SK-N-SH treated with all-trans-retinoic acid at 6 μM for 48 hours (cell line): ENCODE results near the gene TJP3.

Experiments
- ATAC-seq: fragments of 200-7000 bp; cut with Tn5 transposase; 3 replicates; pipeline ENCODE4 v1.9.1; 2020; ENCODE audit warnings: mild to moderate bottlenecking, moderate library complexity
- ARNTL ChIP-seq: fragments of 450-650 bp; formaldehyde crosslinking; IDR thresholded peaks from 2 replicates; pipeline ENCODE4 v1.5.0; 2020; ENCODE audit warnings: low read depth, mild to moderate bottlenecking, moderate library complexity, borderline replicate concordance
- BACH2 ChIP-seq: fragments of 250-450 bp; sonication (Bioruptor Pico); IDR thresholded peaks from 2 replicates; pipeline ENCODE4 v1.9.0; 2021; ENCODE audit warnings: mild to moderate bottlenecking, borderline replicate concordance
- CSDC2 ChIP-seq: fragments of 250-450 bp; sonication (Bioruptor Pico); IDR thresholded peaks from 2 replicates; pipeline ENCODE4 v1.5.0; 2020; ENCODE audit warnings: mild to moderate bottlenecking, moderate library complexity
- GLIS3 ChIP-seq: fragments of 250-450 bp; sonication (Bioruptor Pico); IDR thresholded peaks from 2 replicates; pipeline ENCODE4 v1.5.0; 2020; ENCODE audit warnings: mild to moderate bottlenecking, moderate library complexity
- ISL1 ChIP-seq: fragments of 250-450 bp; sonication (Bioruptor Pico); IDR thresholded peaks from 2 replicates; pipeline ENCODE4 v2.1.2; 2022; ENCODE audit warnings: mild to moderate bottlenecking, moderate library complexity
- OSR1 ChIP-seq: fragments of 250-450 bp; sonication (Bioruptor Pico); IDR thresholded peaks from 2 replicates; pipeline ENCODE4 v1.8.0; 2022; ENCODE audit warnings: moderate library complexity, mild to moderate bottlenecking, inconsistent platforms
- PPARA ChIP-seq: fragments of 250-450 bp; sonication (Bioruptor Pico); IDR thresholded peaks from 2 replicates; pipeline ENCODE4 v1.5.0; 2020; ENCODE audit warnings: mild to moderate bottlenecking, borderline replicate concordance
- RARB ChIP-seq: fragments of 250-450 bp; sonication (Bioruptor Pico); IDR thresholded peaks from 2 replicates; pipeline ENCODE4 v1.8.0; 2021; ENCODE audit warnings: mild to moderate bottlenecking, moderate library complexity
- SNAI2 ChIP-seq: fragments of 250-450 bp; sonication (Bioruptor Pico); IDR thresholded peaks from 2 replicates; pipeline ENCODE4 v1.5.0; 2020; ENCODE audit warnings: mild to moderate bottlenecking, moderate library complexity
- TCF4 ChIP-seq: fragments of 250-450 bp; sonication (Bioruptor Pico); IDR thresholded peaks from 2 replicates; pipeline ENCODE4 v1.8.0; 2021; ENCODE audit warnings: mild to moderate bottlenecking, moderate library complexity, borderline replicate concordance
- TOX ChIP-seq: fragments of 250-450 bp; sonication (Bioruptor Pico); IDR thresholded peaks from 2 replicates; pipeline ENCODE4 v1.8.0; 2021; ENCODE audit warnings: mild to moderate bottlenecking, moderate library complexity, borderline replicate concordance
- ZC3H10 ChIP-seq: fragments of 250-450 bp; sonication (Bioruptor Pico); IDR thresholded peaks from 2 replicates; pipeline ENCODE4 v1.5.1; 2021; ENCODE audit warnings: mild to moderate bottlenecking, moderate library complexity
- ZFP3 ChIP-seq: fragments of 250-450 bp; sonication (Bioruptor Pico); IDR thresholded peaks from 2 replicates; pipeline ENCODE4 v1.5.0; 2020; ENCODE audit warnings: mild to moderate bottlenecking, moderate library complexity
- ZFP30 ChIP-seq: fragments of 450-650 bp; formaldehyde crosslinking; IDR thresholded peaks from 2 replicates; pipeline ENCODE4 v1.5.0; 2022; ENCODE audit warnings: mild to moderate bottlenecking, moderate library complexity
- ZNF565 ChIP-seq: fragments of 450-650 bp; formaldehyde crosslinking; conservative IDR thresholded peaks from 2 replicates; pipeline ENCODE4 v1.5.0; 2020; ENCODE audit warnings: low read depth, mild to moderate bottlenecking, moderate library complexity
- ZNF70 ChIP-seq: fragments of 450-650 bp; formaldehyde crosslinking; IDR thresholded peaks from 2 replicates; pipeline ENCODE4 v1.5.0; 2020; ENCODE audit warnings: mild to moderate bottlenecking, moderate library complexity
- ZNF8 ChIP-seq: fragments of 450-650 bp; formaldehyde crosslinking; IDR thresholded peaks from 2 replicates; pipeline ENCODE4 v1.5.0; 2020; ENCODE audit warnings: mild to moderate bottlenecking, moderate library complexity
- TF ChIP-seq, protein P1 (sequence below): fragments of 250-450 bp; sonication (Bioruptor Pico); IDR thresholded peaks from 2 replicates; pipeline ENCODE4 v1.8.0; 2020; ENCODE audit warnings: mild to moderate bottlenecking, moderate library complexity, borderline replicate concordance
- TF ChIP-seq, protein P2 (sequence below): fragments of 250-450 bp; sonication (Bioruptor Pico); IDR thresholded peaks from 2 replicates; pipeline ENCODE4 v1.8.0; 2021; ENCODE audit warnings: low read depth, mild to moderate bottlenecking, moderate library complexity, borderline replicate concordance
- TF ChIP-seq, protein P3 (sequence below): fragments of 250-450 bp; sonication (Bioruptor Pico); IDR thresholded peaks from 2 replicates; pipeline ENCODE4 v1.5.1; 2021; ENCODE audit warnings: mild to moderate bottlenecking, moderate library complexity
- TF ChIP-seq, protein P4 (sequence below): fragments of 250-450 bp; sonication (Bioruptor Pico); IDR thresholded peaks from 2 replicates; pipeline ENCODE4 v1.5.1; 2020; ENCODE audit warnings: low read depth, mild to moderate bottlenecking, moderate library complexity

TJP3 gene

DNA sequence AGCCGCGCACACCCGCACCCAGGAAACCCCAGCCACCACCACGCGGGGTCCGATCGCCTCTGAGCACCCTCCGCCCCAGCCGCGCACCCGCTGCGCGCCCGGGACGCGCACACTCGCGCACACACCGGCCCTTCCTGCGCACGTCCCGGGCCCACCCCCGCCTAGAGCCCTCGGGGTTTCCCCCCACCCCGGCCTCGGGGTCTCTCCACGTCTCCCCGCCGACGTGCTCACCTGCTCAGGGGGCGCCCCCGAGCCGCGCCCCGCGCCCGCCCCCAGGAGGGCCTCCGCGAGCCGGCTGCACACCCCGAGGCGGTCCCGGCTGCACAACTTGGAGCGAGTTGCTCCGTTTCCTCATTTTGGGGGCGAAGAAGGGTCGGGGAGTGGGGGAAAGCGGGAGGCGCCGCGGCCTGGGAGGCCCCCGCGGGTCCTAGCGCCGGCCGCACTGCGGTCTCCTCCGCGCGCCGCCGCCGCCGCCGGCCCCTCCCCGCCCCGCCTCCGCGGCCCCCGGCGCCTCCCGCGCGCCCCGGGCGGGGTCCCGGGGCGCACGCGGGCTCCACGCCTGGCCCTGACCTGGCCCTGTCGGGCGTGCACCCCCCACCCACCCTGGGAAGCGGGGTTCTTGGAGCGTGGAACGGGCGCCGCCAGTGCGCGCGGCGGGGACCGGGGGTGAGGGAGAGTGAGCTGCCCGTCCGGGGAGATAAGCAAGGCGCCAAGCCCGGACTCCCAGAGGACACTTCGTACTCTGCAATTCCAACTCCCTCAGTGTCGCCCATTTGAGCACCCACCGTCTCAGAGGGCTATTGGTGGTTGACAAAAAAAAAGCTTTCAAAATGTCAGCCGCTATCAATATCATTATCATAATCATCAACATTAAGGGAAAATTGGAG, 78.0 kb downstream of the TJP3 start, which contains the start of gene MATK:
Gene MATK, minus strand, starts transcription at position 444 of the 887 bp plus-strand sequence. CDS start 1,246 bp downstream, outside the sequence.
- no peak for ATAC-seq

DNA sequence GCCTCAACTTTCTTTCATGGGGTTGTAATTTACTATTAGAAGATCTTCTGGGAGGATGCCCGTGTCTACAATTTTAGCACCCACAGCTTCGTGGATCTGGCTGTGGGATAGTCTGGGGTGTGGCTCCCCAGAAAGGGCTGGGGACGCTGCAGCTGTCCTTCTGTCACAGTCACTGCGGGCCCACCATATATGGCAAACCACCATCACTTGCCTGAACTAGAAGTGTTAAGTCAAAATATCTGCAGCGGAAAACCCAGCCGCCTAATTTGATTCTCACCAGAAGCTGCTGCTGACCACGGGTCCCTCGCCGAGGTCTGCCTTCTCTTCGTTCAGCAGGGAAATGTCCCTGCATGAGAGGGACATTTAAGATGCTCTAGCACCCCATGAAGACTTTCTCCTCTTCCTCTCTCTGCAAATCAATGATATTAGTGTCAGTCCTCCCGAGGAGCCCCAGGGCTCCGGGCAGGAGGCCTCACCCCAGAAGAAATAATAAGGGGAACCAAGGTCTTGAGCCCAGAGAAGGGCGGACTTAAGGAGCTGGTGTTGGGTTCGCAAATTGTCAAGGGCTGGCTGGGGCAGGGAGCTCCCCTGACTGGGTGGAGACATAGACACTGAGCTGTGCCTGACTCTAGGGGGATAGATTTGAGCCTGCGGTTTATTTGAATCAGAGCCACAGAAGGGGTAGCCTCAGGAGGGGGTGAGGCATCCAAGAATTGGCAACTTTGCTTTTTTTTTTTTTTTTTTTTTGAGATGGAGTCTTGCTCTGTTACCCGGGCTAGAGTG, 81.0 kb downstream of the TJP3 start:
- TF ChIP-seq BACH2 (CRISPR knock-in tag) (no peak), CSDC2 (no peak), PPARA (CRISPR knock-in tag) (no peak), ZNF565 (no peak)
- no peak for ATAC-seq

More for the DNA sequence above, 78.0 kb downstream of the TJP3 start, which contains the start of gene MATK:
- TF ChIP-seq ZFP30 (no peak), ZNF565 (no peak)
- TF ChIP-seq, protein P1, sequence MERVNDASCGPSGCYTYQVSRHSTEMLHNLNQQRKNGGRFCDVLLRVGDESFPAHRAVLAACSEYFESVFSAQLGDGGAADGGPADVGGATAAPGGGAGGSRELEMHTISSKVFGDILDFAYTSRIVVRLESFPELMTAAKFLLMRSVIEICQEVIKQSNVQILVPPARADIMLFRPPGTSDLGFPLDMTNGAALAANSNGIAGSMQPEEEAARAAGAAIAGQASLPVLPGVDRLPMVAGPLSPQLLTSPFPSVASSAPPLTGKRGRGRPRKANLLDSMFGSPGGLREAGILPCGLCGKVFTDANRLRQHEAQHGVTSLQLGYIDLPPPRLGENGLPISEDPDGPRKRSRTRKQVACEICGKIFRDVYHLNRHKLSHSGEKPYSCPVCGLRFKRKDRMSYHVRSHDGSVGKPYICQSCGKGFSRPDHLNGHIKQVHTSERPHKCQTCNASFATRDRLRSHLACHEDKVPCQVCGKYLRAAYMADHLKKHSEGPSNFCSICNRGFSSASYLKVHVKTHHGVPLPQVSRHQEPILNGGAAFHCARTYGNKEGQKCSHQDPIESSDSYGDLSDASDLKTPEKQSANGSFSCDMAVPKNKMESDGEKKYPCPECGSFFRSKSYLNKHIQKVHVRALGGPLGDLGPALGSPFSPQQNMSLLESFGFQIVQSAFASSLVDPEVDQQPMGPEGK (CRISPR knock-in tag), result no peak

DNA sequence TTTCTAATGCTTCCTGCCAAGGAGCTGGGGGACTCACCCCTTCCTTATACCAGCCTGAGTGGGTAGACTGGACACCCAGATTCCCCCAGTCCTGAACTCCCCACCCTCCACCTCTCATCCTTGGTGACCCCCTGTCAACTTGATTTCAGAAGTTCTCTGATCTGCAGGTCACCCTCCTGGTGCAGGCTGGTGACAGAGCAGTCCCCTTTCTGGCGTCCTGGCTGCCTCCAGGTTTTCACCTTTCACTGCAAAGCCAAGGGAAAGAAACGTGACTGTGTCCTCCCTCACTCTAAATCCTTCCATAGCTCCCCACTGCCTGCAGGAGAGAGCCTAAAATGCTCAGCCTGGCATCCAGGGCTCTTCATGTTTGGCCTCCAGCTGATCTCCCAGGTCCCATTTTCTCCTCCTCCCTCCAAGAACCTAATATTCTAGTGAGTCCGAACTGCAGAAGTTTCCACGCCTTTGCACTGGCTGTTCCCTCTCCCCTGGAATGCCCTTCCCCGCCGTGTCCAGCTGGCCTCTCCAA, 82.1 kb downstream of the TJP3 start:
- no peak for ATAC-seq
- TF ChIP-seq BACH2 (CRISPR knock-in tag) (no peak), ARNTL (CRISPR knock-in tag) (no peak), ZC3H10 (CRISPR knock-in tag) (no peak), TOX (CRISPR knock-in tag) (no peak), RARB (CRISPR knock-in tag) (no peak), SNAI2 (CRISPR knock-in tag) (no peak), PPARA (CRISPR knock-in tag) (no peak), GLIS3 (CRISPR knock-in tag) (no peak), ZNF565 (no peak), ZFP30 (no peak), ISL1 (CRISPR knock-in tag) (no peak), ZNF8 (CRISPR knock-in tag) (no peak), ZNF70 (CRISPR knock-in tag) (no peak), TCF4 (no peak), OSR1 (CRISPR knock-in tag) (no peak), CSDC2 (no peak), ZFP3 (CRISPR knock-in tag) (no peak)
- TF ChIP-seq, protein P2, sequence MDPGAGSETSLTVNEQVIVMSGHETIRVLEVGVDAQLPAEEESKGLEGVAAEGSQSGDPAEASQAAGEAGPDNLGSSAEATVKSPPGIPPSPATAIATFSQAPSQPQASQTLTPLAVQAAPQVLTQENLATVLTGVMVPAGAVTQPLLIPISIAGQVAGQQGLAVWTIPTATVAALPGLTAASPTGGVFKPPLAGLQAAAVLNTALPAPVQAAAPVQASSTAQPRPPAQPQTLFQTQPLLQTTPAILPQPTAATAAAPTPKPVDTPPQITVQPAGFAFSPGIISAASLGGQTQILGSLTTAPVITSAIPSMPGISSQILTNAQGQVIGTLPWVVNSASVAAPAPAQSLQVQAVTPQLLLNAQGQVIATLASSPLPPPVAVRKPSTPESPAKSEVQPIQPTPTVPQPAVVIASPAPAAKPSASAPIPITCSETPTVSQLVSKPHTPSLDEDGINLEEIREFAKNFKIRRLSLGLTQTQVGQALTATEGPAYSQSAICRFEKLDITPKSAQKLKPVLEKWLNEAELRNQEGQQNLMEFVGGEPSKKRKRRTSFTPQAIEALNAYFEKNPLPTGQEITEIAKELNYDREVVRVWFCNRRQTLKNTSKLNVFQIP (CRISPR knock-in tag), result no peak
- TF ChIP-seq, protein P3, sequence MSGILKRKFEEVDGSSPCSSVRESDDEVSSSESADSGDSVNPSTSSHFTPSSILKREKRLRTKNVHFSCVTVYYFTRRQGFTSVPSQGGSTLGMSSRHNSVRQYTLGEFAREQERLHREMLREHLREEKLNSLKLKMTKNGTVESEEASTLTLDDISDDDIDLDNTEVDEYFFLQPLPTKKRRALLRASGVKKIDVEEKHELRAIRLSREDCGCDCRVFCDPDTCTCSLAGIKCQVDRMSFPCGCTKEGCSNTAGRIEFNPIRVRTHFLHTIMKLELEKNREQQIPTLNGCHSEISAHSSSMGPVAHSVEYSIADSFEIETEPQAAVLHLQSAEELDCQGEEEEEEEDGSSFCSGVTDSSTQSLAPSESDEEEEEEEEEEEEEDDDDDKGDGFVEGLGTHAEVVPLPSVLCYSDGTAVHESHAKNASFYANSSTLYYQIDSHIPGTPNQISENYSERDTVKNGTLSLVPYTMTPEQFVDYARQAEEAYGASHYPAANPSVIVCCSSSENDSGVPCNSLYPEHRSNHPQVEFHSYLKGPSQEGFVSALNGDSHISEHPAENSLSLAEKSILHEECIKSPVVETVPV, result no peak
- TF ChIP-seq, protein P4, sequence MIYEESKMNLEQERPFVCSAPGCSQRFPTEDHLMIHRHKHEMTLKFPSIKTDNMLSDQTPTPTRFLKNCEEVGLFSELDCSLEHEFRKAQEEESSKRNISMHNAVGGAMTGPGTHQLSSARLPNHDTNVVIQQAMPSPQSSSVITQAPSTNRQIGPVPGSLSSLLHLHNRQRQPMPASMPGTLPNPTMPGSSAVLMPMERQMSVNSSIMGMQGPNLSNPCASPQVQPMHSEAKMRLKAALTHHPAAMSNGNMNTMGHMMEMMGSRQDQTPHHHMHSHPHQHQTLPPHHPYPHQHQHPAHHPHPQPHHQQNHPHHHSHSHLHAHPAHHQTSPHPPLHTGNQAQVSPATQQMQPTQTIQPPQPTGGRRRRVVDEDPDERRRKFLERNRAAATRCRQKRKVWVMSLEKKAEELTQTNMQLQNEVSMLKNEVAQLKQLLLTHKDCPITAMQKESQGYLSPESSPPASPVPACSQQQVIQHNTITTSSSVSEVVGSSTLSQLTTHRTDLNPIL, result no peak
- TF ChIP-seq, all 23 proteins: peak for 0

DNA sequence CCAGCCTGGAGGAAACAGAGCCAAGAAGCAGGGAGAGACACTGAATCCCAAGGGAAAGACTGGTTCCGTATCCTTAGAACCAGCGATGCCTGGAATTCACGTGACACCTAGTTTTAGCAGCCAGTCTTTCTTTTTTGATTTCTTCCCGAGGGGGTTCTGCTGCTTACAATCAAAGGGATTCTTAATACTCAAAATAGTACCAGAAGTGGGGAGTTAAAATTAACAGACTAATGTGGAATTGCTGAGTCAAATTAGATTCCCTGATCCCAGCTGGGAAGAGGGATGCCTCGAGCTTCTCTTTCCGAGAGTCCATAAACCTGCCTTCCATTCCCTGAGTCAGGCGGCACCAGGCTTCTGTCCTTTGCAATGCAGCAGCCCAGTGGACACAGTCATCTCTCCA, 82.8 kb downstream of the TJP3 start:
- TF ChIP-seq, protein P1 (CRISPR knock-in tag), result no peak
- TF ChIP-seq TOX (CRISPR knock-in tag), result no peak
- TF ChIP-seq, all 23 proteins: peak for 0
- ATAC-seq, result no peak
